GM21360 (cell line): ENCODE measurements around the gene SRRT.

Source experiments
- ATAC-seq: cut with Tn5 transposase; IDR thresholded peaks from one replicate; pipeline ENCODE4 v1.9.1; 2021; ENCODE audit warnings: mild to moderate bottlenecking, moderate library complexity; ENCODE audit not compliant: unreplicated experiment

Gene SRRT

DNA sequence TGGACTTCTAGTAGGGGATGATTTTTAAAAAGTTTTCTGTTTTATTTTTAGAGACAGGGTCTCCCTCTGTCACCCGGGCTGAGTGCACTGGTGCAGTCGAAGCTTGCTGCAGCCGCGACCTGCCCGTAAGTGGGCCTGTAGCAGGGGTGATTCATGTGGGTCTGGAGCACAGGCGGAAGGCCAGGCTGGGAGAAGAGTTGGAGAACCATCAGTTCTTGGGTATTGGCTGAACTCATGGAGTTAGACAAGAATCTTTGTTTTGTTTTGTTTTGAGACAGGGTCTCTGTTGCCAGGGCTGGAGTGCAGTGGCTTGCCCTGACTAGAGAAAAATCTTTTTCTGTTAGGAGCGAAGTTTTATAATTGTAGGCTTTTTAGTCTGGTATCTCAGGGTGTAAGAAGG, 5.7 kb downstream of the SRRT start:
- ATAC-seq, result no peak

DNA sequence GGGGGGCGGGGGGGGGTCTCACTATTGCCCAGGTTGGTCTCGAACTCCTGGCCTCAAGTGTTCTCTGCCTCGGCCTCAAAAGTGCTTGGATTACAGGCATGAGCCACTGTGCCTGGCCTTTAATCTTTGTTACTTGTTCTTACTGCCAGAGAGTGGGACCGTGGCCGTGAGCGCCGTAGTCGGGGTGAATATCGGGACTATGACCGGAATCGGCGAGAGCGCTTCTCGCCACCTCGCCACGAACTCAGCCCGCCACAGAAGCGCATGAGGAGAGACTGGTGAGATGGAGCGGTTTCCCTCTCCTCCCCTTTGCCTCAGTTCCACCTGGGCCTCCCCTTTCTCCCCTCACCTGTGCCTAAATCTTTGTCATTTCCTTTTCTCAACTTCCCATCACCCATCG, 6.2 kb downstream of the SRRT start:
- ATAC-seq, result no peak

DNA sequence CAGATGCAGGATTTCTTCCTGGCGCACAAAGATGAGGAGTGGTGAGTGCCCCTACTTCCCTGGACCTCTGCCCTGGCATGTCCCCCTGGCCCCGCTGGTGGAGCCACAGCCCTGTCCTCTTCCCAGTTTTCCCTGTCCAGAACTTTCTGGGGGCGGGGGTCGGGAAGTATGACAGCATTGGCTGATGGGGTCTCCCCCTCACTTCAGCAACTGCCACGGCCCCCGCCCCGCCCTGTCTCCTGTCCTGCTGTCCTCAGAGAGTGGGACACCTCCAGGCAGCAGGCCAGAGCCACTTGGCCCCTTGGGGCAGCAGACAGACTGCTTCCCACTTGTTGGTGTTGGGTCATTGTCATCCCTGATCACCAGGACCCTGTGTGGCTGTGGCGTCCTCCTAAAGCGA, 7.3 kb downstream of the SRRT start:
- ATAC-seq, result no peak

DNA sequence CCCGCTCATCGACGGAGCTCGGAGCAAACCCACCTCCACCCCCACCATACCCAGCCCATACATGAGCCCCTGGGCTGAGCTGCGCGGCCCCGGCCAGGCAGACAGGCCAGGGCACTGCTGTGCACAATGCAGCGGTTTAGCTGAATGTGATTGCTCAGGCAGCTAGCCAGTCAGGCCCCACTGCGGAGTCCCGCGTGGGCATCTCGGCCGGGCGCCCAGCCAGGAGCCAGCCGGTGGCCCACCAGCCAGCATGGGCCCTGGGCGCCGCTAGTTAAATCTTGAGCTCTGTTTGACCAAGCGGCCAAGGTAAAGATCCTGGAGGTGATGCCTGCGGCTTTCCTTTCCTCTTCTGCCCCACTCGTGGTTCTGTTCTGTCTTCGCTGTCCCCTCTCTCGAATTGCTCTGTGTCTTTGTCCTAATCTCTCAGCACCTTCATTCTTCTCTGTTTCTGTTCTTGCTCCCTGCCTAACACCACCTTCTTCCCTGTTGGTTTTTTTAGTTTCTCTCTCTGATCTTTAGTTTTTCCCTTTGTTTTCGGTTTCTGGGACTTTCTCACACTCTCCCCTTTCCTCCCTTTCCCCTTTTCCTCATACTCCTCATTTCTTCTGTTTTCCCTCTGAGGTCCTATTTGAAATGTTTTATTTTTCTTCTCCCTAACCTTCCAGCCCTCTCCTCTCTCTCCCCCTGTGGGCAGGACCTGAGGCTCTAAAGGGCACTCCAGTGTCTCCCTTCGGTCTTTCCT, 8.1 kb downstream of the SRRT start:
- no peak for ATAC-seq

DNA sequence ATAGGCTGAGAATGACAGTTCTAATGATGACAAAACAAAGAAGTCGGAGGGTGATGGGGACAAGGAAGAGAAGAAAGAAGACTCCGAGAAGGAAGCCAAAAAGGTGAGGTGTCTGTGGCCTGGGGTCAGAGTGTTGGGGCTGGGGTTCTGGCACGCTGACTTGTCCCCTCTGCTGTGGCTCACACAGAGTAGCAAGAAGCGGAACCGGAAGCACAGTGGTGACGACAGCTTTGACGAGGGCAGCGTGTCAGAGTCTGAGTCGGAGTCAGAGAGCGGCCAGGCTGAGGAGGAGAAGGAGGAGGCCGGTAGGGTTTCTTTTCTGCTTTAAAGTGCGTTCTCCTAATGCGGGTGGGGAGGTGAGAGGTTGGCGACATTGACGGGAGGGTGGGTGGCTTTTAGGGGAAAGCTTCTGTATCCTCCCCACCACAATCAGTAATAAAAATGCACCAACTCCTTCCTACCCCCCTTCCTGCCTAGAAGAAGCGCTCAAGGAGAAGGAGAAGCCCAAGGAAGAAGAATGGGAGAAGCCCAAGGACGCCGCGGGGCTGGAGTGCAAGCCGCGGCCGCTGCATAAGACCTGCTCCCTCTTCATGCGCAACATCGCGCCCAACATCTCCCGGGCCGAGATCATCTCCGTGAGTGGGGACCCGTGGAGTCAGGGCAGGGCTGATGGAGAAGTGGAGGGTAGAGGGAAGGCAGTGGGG, 10.0 kb downstream of the SRRT start:
- no peak for ATAC-seq

DNA sequence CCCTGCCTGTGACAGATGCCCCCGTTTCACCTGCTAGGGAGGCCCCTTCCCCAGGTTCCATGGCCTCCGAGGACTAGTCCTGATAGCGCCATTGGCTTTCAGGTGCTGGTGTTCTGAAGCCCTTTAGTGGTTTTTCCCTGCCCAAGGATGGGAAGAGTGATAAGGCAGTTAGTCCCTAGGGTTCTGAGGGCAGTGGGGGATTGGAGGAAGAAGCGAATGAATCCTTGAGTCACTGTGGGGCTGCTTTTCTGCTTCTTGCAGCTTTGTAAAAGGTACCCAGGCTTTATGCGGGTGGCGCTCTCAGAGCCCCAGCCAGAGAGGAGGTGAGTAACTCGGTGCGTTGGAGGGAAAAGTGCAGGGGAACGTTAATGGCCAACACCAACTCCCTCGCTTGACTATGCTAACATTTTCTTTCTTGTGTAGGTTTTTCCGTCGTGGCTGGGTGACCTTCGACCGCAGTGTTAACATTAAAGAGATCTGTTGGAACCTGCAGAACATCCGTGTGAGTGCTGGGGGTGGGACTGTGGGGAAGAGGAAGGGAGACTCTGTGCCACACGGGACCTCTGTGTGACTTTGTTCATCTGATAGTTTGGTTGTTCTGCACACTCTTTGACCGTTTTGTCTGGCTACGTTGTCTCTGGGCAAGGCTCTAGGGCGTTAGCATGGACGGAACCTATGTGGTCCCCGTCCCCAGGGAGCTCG, 10.7 kb downstream of the SRRT start:
- ATAC-seq, result no peak

DNA sequence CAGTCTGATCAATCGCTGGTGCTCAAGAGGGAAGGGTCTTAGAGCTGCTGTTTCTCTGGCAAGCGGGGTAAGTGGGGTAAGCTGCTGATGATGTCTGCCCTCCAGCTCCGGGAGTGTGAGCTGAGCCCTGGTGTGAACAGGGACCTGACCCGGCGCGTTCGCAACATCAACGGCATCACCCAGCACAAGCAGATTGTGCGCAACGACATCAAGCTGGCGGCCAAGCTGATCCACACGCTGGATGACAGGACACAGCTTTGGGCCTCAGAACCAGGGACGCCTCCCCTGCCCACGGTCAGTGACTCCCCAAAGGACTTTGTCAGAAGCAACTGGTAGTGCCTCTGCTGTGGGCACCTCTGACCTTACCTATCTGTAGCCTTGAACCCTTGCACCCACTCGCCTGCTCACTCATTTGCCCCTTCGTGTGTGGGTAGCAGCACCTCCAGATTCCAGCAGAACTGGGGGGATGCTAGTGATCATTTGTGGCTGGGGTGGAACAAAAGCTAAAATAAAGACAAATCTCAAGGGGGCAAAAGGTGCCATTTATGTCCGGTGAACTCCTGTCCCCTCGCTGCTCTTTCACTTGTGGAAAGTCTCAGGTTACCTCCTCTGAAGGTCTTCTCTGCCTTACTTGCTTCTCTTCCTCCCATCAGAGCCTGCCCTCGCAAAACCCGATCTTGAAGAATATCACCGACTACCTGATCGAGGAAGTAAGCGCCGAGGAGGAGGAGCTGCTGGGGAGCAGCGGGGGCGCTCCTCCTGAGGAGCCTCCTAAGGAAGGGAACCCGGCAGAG, 11.4 kb downstream of the SRRT start:
- ATAC-seq, result no peak

DNA sequence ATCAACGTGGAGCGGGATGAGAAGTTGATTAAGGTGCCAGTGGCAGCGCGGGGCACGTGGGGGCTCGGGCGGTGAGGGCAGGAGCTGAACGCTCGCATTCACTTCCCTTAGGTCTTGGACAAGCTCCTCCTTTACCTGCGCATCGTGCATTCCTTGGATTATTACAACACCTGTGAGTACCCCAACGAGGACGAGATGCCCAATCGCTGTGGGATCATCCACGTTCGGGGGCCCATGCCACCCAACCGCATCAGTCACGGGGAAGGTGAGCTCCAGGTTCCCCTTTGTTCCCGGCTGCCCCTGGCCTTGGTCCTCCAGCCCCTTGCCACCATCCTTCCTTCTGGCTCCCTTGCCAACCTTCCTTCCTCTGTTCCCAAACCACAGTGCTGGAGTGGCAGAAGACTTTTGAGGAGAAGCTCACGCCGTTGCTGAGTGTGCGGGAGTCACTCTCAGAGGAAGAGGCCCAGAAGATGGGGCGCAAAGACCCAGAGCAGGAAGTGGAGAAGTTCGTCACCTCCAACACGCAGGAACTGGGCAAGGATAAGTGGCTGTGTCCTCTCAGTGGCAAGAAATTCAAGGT, 12.1 kb downstream of the SRRT start:
- ATAC-seq, result no peak

DNA sequence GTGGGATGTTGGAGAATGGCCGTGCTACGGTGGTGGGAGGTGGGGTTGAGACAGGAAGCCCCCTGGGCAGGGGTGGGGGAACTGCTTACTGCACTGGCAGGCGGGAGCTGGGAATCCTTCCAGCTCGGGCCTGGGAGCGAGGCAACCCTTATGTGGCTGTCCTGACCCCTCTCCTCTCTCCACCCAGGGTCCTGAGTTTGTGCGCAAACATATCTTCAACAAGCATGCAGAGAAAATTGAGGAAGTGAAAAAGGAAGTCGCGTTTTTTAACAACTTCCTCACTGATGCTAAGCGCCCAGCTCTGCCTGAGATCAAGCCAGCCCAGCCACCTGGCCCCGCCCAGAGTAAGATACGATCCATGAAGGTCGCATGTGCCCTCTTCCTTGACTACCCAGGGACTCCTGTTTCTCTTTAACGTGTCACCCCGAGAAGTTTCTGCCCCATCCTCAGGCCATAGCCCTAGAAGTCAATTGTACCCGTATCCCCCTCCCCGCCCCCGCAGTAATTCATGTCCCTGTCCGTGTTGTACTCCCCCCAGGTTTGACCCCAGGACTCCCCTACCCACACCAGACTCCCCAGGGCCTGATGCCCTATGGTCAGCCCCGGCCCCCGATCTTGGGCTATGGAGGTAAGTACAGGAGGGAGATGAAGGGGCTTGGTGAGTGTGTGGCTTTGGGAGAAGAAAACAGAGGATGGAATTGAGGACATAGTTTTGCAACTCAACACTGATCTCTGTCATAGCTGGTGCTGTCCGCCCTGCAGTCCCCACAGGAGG, 12.8 kb downstream of the SRRT start:
- no peak for ATAC-seq

DNA sequence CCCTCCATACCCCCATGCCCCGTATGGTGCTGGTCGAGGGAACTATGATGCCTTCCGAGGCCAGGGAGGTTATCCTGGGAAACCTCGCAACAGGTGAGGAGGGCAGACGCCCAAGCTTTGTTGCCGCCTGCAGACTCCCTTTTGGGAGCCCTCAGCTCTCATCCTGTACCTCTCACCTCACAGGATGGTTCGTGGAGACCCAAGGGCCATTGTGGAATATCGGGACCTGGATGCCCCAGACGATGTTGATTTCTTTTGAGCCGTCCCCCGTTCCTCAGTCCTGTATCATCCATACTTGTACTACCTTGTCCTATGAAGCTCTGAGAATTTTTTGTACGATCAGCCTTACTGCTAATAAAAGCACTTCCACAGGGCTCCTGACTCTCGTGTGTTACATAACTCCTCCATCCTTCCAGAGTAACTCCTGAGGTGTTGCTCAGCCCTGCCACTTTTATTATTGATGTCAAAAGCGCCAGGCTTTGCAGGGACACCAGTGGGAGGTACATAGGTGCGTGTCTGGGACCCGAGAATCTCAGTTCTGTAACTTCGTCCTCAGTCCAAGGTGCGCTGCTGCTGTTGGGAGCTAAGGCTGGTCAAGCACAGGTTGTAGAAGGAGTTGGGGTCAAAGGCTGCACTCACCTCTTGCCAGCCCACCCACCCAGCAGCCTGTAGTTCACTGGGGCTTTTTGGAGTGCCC, 13.5 kb downstream of the SRRT start:
- no peak for ATAC-seq

DNA sequence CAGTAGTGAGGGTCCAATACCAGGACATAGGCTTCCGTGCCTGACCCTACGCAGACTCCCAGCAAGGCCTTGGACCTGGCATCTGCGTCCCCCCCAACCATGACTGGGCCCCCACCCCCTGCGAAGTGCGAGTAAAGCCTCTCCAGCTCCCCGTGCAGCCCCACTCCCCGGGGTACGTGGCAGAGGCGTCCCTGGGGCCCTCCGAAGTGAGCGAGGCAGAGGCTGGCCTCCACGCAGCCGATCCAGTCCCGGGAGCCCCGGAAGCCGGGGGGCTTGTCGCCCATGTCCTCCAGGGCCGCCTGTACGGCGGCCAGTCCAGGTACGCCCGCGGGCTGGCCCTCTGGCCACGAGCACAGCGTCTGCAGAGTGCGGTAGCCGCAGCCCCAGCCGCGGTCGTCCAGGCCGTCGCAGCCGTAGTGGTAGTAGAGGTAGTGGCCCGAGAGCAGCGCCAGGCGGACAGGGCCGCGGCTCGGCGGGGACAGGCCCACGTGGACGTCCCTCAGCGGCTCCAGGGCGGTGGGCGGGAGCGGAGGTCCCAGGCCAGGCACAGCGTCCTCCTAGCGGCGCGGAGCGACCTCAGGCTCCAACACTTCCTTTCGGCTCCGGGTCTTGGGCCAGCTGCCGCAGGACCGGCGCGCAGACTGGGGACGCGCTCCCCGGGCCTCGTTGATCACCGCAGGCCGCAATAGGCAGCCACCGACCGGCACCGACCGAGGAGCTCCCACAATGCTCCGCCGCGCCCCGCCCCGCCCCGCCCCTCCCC, 14.3 kb downstream of the SRRT start, which contains the start of gene UFSP1:
Gene UFSP1, minus strand, starts transcription at position 728 of the 763 bp plus-strand sequence. Its CDS starts 444 bp downstream, at position 284.
- peak; percentile 23 for ATAC-seq

DNA sequence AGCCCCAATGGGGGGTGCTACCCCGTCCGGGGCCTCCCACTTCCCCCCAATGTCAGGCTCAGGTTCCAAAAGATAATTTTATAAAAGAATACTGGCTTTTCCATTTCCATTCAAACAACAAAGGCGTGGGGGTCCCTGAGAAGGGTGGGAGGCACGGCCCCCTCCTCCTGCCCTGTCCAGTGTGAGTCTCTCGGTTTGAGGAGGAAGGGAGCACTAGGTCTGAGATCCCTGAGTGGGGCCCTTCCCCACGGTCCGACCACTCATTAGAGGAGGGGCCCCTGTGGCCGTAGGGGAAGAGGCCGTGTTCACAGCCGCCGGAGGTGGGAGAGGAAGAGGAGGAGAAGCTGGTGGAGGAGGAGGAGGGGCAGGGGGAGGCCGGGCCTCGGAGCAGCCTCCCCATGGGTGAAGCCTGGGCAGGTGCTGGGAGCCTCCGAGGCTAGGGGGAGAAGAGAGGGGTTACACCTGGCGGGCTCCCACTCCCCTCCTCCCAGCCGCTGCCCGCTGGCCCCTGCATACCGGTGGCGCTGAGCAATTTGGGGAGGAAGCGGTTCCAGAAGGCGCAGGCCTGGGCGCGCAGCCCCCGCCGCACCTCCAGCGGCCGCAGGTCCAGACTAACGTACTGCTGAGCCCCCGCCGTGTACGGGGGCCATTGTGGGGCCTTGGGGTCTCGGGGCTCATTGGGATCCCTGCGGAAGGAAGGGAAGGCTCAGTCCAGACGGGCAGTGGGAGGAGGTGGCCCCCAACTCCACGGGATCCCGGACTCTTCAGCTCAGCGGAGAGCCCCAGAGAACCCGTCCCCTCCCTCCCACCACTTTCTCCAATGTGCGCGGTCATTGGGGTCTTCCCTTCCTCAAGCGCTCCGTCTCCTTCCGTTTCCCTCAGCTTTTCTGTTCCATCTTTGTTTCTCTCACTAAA, 16.0 kb downstream of the SRRT start:
- no peak for ATAC-seq

DNA sequence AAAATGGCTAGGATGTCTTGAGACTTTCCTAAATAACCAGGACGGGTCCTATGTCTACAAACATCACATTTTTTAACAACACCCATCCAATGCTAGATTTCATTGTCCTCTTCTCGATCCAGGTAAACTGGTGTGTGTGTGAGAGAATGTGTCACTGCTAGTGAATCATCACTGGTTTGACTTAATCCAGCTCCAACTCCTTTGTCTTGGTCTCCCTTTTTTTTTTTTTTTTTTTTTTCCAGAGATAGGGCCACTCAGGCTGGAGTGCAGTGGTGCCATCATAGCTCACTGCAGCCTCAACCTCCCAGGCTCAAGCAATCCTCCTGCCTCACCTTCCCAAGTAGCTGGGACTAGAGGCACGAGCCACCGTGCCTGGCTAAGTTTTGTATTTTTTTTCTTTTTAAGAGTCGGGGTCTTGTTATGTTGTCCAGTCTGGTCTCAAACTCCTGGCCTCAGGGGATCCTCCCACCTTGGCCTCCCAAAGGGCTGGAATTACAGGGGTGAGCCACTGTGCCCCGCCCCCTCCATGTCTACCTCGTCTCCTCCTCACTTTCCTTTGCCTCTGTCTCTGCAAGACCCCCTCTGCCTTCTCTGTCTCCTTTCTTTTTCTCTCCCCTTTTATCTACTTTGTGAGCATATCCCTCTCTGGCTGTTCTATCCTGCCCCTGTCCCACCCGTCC, 16.8 kb downstream of the SRRT start:
- ATAC-seq, result no peak

DNA sequence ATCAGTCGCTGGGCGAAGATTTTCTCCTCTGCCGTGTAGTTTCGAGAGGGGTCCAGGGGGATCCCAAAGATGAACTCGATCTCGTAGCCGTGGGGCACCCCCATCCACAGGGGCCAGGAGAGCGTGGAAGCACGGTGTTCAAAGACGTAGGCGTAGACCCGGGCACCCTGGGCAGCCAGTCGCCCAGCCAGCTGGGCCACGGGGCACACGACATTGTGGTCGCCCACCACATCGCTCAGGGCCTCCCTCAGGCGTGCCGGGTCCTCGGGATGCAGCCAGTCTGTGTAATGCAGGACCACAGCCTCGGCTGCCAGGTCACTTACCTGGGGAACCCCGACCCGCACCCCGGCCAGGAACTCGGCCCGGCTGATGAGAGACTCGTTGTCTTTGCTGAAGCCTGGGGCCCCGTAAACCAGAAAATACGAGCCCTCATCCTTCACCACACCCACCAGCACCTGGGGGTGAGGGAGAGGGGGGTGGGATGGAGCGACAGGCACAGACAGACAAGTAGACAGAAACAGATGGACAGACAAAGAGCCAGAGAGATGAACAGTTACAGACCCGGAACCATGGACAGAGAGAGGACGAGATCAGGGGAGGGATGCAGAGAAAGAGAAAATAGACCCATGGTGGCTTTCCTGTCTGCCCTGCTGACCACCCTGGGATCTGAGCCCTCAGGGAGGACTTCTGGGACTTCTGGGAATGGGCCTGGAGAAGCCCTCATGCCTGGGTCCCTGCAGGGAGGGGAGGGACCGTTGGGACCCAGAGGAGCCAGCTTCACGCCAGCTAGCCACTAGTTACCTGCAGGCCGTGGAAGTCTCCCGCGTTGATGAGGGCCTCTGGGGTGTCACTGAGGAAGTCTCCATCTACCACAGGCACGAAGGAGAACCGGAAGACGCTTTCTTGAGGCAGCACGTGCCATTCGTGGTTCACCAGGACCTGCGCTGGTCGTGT, 17.7 kb downstream of the SRRT start:
- no peak for ATAC-seq

DNA sequence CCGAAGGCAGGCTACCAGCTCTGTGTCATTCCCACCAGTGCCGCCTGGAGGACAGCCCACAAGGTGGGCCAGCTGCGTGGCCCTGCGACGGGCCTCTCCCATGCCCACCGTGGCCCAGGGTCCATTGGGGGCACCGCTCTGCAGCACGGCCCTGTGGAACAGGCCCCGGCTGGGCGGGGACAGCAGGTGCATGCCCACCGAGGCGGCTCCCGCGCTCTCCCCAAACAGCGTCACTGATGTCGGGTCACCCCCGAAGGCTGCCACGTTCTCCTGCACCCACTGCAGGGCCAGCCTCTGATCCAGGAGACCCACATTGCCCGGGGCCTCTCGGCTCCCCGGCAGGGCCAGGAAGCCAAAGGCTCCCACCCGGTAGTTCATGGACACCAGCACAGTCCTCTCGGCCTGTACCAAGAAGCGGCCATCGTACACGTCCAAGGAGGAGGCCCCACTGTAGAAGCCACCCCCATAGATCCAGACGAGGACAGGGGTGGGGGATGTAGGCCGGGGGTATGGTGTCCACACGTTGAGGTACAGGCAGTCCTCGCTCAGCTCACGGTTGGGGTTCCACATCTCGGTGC, 18.5 kb downstream of the SRRT start:
- no peak for ATAC-seq
